ENCODE measurements around the gene USP37. TPM values are rescaled to one million over a fixed set of nuclear protein-coding genes. Genes with fewer than 3 reads are reported as not detected.
A peak's percentile ranks its signal among the peaks of the same experiment; 100 is the strongest.

USP37 gene
- polyA plus RNA-seq, 1 of the 3 experiments (the other 2 are of a cell fraction), result 0.95 TPM

GRCh38 chr2:218478544-218478943 lies 89.6 kb downstream of the USP37 start (continued):
- TF ChIP-seq, protein P1, sequence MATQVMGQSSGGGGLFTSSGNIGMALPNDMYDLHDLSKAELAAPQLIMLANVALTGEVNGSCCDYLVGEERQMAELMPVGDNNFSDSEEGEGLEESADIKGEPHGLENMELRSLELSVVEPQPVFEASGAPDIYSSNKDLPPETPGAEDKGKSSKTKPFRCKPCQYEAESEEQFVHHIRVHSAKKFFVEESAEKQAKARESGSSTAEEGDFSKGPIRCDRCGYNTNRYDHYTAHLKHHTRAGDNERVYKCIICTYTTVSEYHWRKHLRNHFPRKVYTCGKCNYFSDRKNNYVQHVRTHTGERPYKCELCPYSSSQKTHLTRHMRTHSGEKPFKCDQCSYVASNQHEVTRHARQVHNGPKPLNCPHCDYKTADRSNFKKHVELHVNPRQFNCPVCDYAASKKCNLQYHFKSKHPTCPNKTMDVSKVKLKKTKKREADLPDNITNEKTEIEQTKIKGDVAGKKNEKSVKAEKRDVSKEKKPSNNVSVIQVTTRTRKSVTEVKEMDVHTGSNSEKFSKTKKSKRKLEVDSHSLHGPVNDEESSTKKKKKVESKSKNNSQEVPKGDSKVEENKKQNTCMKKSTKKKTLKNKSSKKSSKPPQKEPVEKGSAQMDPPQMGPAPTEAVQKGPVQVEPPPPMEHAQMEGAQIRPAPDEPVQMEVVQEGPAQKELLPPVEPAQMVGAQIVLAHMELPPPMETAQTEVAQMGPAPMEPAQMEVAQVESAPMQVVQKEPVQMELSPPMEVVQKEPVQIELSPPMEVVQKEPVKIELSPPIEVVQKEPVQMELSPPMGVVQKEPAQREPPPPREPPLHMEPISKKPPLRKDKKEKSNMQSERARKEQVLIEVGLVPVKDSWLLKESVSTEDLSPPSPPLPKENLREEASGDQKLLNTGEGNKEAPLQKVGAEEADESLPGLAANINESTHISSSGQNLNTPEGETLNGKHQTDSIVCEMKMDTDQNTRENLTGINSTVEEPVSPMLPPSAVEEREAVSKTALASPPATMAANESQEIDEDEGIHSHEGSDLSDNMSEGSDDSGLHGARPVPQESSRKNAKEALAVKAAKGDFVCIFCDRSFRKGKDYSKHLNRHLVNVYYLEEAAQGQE (IDR thresholded peaks at IDR 0.05; ENCODE audit: low read depth, low read length), result no peak
- TF ChIP-seq SIN3A (IDR thresholded peaks at IDR 0.05; ENCODE audit: borderline replicate concordance, low read depth, low read length), result no peak

GRCh38 chr2:218477247-218477646 lies 90.9 kb downstream of the USP37 start:
- H3K9me2 ChIP-seq, result no peaks in the 10 kb centered on the region
- H3K4me2 ChIP-seq, result no peak overlapping the region
- no peak for DNase-seq
- H3K9ac ChIP-seq, result no peak overlapping the region
- TF ChIP-seq SIN3A (IDR thresholded peaks at IDR 0.05; ENCODE audit: borderline replicate concordance, low read depth, low read length), result no peak
- no peak for TF ChIP-seq JUND (IDR thresholded peaks at IDR 0.05)
- TF ChIP-seq YY1 (IDR thresholded peaks at IDR 0.05; ENCODE audit: low read depth), result no peak
- TF ChIP-seq RCOR1 (IDR thresholded peaks at IDR 0.05; ENCODE audit: low read length), result no peak
- TF ChIP-seq ELF1 (IDR thresholded peaks at IDR 0.05), result no peak
- TF ChIP-seq FOXJ3 (CRISPR knock-in tag; IDR thresholded peaks at IDR 0.05), result no peak
- TF ChIP-seq TCF12 (IDR thresholded peaks at IDR 0.05), result no peak
- TF ChIP-seq, protein P2, sequence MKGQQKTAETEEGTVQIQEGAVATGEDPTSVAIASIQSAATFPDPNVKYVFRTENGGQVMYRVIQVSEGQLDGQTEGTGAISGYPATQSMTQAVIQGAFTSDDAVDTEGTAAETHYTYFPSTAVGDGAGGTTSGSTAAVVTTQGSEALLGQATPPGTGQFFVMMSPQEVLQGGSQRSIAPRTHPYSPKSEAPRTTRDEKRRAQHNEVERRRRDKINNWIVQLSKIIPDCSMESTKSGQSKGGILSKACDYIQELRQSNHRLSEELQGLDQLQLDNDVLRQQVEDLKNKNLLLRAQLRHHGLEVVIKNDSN (IDR thresholded peaks at IDR 0.05; ENCODE audit: borderline replicate concordance, low read depth), result no peak
- no peak for TF ChIP-seq POLR2AphosphoS5 (IDR thresholded peaks at IDR 0.05; ENCODE audit: low read depth, low read length)
- TF ChIP-seq, protein P3, sequence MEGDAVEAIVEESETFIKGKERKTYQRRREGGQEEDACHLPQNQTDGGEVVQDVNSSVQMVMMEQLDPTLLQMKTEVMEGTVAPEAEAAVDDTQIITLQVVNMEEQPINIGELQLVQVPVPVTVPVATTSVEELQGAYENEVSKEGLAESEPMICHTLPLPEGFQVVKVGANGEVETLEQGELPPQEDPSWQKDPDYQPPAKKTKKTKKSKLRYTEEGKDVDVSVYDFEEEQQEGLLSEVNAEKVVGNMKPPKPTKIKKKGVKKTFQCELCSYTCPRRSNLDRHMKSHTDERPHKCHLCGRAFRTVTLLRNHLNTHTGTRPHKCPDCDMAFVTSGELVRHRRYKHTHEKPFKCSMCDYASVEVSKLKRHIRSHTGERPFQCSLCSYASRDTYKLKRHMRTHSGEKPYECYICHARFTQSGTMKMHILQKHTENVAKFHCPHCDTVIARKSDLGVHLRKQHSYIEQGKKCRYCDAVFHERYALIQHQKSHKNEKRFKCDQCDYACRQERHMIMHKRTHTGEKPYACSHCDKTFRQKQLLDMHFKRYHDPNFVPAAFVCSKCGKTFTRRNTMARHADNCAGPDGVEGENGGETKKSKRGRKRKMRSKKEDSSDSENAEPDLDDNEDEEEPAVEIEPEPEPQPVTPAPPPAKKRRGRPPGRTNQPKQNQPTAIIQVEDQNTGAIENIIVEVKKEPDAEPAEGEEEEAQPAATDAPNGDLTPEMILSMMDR (IDR thresholded peaks at IDR 0.05), result no peak
- TF ChIP-seq RFX5 (IDR thresholded peaks at IDR 0.05; ENCODE audit: low read length), result no peak
- no peak for TF ChIP-seq GATA2 (CRISPR knock-in tag; IDR thresholded peaks at IDR 0.05)
- no peak for TF ChIP-seq MXI1 (IDR thresholded peaks at IDR 0.05; ENCODE audit: low read depth, low read length)
- no peak for TF ChIP-seq CHD2 (IDR thresholded peaks at IDR 0.05; ENCODE audit: low read length, partially characterized antibody)
- no peak for TF ChIP-seq RAD21 (IDR thresholded peaks at IDR 0.05; ENCODE audit: low read length)
- TF ChIP-seq FOXM1 (IDR thresholded peaks at IDR 0.05; ENCODE audit: low read depth), result no peak
- H3K4me3 ChIP-seq (ENCODE audit: low read depth in 2 of 2, low read length in 1 of 2), result no peak overlapping the region
- H2AFZ ChIP-seq (ENCODE audit: low read depth), result no peak overlapping the region
- H3K9me3 ChIP-seq, result no peaks in the 10 kb centered on the region
- CTCF ChIA-PET, result interaction anchor here (1.0 kb wide), 1 partner anchor 51 kb away, joined by 3 read pairs; no protein-coding TSS in a partner anchor
- H3K36me3 ChIP-seq (replicated peaks in 1 of 2; ENCODE audit: control insufficient read depth in 1 of 2, insufficient read depth in 2 of 2, low read length in 1 of 2), result peaks cover 46 to 49% of the 10 kb centered on the region in 2 experiments
- peak overlapping the region in 1 of 2 experiments; percentile 58; a peak in 1 of 4 replicates for H3K27ac ChIP-seq (ENCODE audit: low read depth in 2 of 2, low read length in 1 of 2)
- POLR2A ChIA-PET, result no interaction called here
- H4K20me1 ChIP-seq (ENCODE audit: insufficient read depth), result no peaks in the 10 kb centered on the region
- H3K4me1 ChIP-seq (ENCODE audit: control insufficient read depth in 1 of 2, insufficient read depth in 2 of 2, low read depth in 1 of 2, low read length in 1 of 2), result no peaks in the 10 kb centered on the region; a peak in 1 of 4 replicates
- no peaks in the 10 kb centered on the region for H3K27me3 ChIP-seq (ENCODE audit: insufficient read depth)
- peaks cover 6% of the 10 kb centered on the region for H3F3A ChIP-seq (replicated peaks; ENCODE audit: insufficient read depth)
- H3K79me2 ChIP-seq (ENCODE audit: insufficient read depth), result no peaks in the 10 kb centered on the region
